ACHN (cell line): ENCODE data around the gene TMEM14B.

Experiments
- DNase-seq: peaks from one replicate; pipeline ENCODE4 v3.0.0-alpha.2; 2015
- in situ Hi-C: cut with HindIII; loops from 2 replicates; pipeline ENCODE4 v1.10.0; 2017; ENCODE audit warnings: low sequenced_read_pairs, low pct_ligation_motif_present, low pct_unique_long_range_greater_than_20kb

Gene TMEM14B

DNA sequence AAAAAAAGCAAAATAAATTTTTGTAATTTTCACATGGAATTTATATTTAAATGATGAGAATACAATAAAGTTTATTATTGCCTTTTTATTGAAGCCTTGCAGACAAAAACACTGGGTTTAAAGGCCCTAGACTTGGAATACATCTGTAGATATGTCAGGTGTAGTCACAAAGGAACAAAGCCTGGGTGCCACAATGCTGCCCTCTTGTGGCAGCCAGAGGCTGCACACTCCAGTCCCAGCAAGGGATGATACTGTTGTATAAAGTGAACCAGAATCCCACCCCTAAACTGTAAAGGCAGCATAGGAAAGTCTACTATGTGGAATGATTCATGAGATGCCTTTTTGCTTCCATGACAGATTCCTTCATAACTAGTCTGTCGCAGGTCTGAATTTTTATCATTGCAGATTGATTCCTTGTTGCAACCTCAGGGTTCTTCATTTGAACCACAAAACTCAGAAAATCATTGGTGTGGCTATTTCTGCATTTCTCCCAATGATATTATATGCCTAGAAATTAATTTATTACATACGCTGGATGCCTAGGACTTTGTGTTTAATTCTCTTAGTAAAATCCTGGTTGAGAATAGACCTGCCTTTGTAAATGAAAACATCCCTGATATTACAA, 53.7 kb downstream of the TMEM14B start:
- in situ Hi-C loops = no loop called here

More for the DNA sequence above, 53.7 kb downstream of the TMEM14B start:
- DNase-seq = peak; percentile 61
